H9 (cell line): Measurements from ENCODE around the gene ABHD5. TPM values are rescaled to one million over a fixed set of nuclear protein-coding genes. Genes with fewer than 3 reads are reported as not detected.

ENCODE experiments used
- DNase-seq: peaks from one replicate; pipeline ENCODE4 v3.0.0-alpha.2; 2017
- H2AFZ ChIP-seq: one replicate; pipeline ENCODE4 v1.6.1; 2013; ENCODE audit warnings: mild to moderate bottlenecking, low read length, control low read depth, moderate library complexity
- H2AK5ac ChIP-seq: 2 replicates; pipeline ENCODE4 v1.6.1; 2013; ENCODE audit warnings: low read length, control low read depth, mixed read lengths; ENCODE audit not compliant: insufficient read length
- H2BK120ac ChIP-seq: one replicate; pipeline ENCODE4 v1.6.1; 2013; ENCODE audit warnings: low read depth, mild to moderate bottlenecking, low read length, control low read depth, inconsistent platforms; ENCODE audit not compliant: poor library complexity, severe bottlenecking
- H2BK12ac ChIP-seq: 2 replicates; pipeline ENCODE4 v1.6.1; 2013; ENCODE audit warnings: low read length, control low read depth, mixed read lengths, low read depth; ENCODE audit not compliant: insufficient read length
- H2BK15ac ChIP-seq: 2 replicates; pipeline ENCODE4 v1.6.1; 2013; ENCODE audit warnings: low read depth, low read length, control low read depth
- H2BK20ac ChIP-seq: one replicate; pipeline ENCODE4 v1.6.1; 2013; ENCODE audit warnings: low read depth, mild to moderate bottlenecking, low read length, control low read depth, inconsistent platforms; ENCODE audit not compliant: poor library complexity, severe bottlenecking
- H2BK5ac ChIP-seq: 2 replicates; pipeline ENCODE4 v1.6.1; 2013; ENCODE audit warnings: low read length, control low read depth, mixed read lengths; ENCODE audit not compliant: insufficient read length
- H3K14ac ChIP-seq: 2 replicates; pipeline ENCODE4 v1.6.1; 2013; ENCODE audit warnings: low read length, control low read depth; ENCODE audit not compliant: insufficient read depth
- H3K18ac ChIP-seq: 2 replicates; pipeline ENCODE4 v1.6.1; 2013; ENCODE audit warnings: low read depth, mild to moderate bottlenecking, mixed read lengths, low read length, control low read depth; ENCODE audit not compliant: insufficient read length
- H3K23ac ChIP-seq: 2 replicates; pipeline ENCODE4 v1.6.1; 2013; ENCODE audit warnings: low read length, control low read depth, mixed read lengths, low read depth; ENCODE audit not compliant: insufficient read length
- H3K23me2 ChIP-seq: 2 replicates; pipeline ENCODE4 v1.6.1; 2013; ENCODE audit warnings: low read depth, mild to moderate bottlenecking, mixed read lengths, low read length, control low read depth; ENCODE audit not compliant: insufficient read length, poor library complexity, severe bottlenecking
- H3K27ac ChIP-seq: 2 replicates; pipeline ENCODE4 v1.5.1; 2013; ENCODE audit warnings: low read length, control low read depth, mixed read lengths, low read depth; ENCODE audit not compliant: insufficient read length
- H3K27me3 ChIP-seq: 2 replicates; pipeline ENCODE4 v1.6.1; 2013; ENCODE audit warnings: low read length, control low read depth, inconsistent platforms; ENCODE audit not compliant: insufficient read depth
- H3K4ac ChIP-seq: 2 replicates; pipeline ENCODE4 v1.6.1; 2013; ENCODE audit warnings: low read depth, mild to moderate bottlenecking, control low read depth, inconsistent platforms, low read length, moderate library complexity
- H3K4me1 ChIP-seq: 2 replicates; pipeline ENCODE4 v1.6.1; 2013; ENCODE audit warnings: low read length, control low read depth, inconsistent platforms; ENCODE audit not compliant: insufficient read depth
- H3K4me2 ChIP-seq: 2 replicates; pipeline ENCODE4 v1.6.1; 2013; ENCODE audit warnings: low read length, control low read depth, mixed read lengths; ENCODE audit not compliant: insufficient read length, insufficient read depth
- H3K56ac ChIP-seq: 2 replicates; pipeline ENCODE4 v1.6.1; 2013; ENCODE audit warnings: low read depth, mild to moderate bottlenecking, mixed read lengths, low read length, control low read depth; ENCODE audit not compliant: insufficient read length
- H3K79me1 ChIP-seq: 2 replicates; pipeline ENCODE4 v1.6.1; 2013; ENCODE audit warnings: low read depth, mild to moderate bottlenecking, moderate library complexity, low read length, control low read depth, inconsistent platforms; ENCODE audit not compliant: insufficient read depth, poor library complexity, severe bottlenecking
- H3K79me2 ChIP-seq: 2 replicates; pipeline ENCODE4 v1.6.1; 2013; ENCODE audit warnings: low read length, control low read depth, inconsistent platforms; ENCODE audit not compliant: insufficient read depth
- H3K9ac ChIP-seq: 2 replicates; pipeline ENCODE4 v1.6.1; 2013; ENCODE audit warnings: low read length, control low read depth, mixed read lengths; ENCODE audit not compliant: insufficient read length; ENCODE audit errors: extremely low read depth
- H3K9me3 ChIP-seq: one replicate; pipeline ENCODE4 v1.6.1; 2013; ENCODE audit warnings: low read depth, low read length, inconsistent platforms; ENCODE audit not compliant: control insufficient read depth
- H3T11ph ChIP-seq: one replicate; pipeline ENCODE4 v1.6.1; 2013; ENCODE audit warnings: mild to moderate bottlenecking, low read length, control low read depth, inconsistent platforms
- H4K20me1 ChIP-seq: one replicate; pipeline ENCODE4 v1.6.1; 2013; ENCODE audit not compliant: control insufficient read depth, insufficient read length, insufficient read depth
- H4K5ac ChIP-seq: 2 replicates; pipeline ENCODE4 v1.6.1; 2013; ENCODE audit warnings: low read depth, mild to moderate bottlenecking, mixed read lengths, low read length, control low read depth; ENCODE audit not compliant: insufficient read length
- H4K8ac ChIP-seq: replicated peaks from 2 replicates; pipeline ENCODE4 v1.6.1; 2013; ENCODE audit warnings: low read length, control low read depth, mixed read lengths, low read depth; ENCODE audit not compliant: insufficient read length
- H4K91ac ChIP-seq: 2 replicates; pipeline ENCODE4 v1.6.1; 2013; ENCODE audit warnings: low read depth, mild to moderate bottlenecking, moderate library complexity, mixed read lengths, low read length, control low read depth; ENCODE audit not compliant: insufficient read length
- H3K27ac Mint-ChIP-seq, 3 experiments: 2 replicates in 2 of 3; 3 replicates in 1 of 3; pipeline ENCODE4 v1.8.0; 2020 to 2021; ENCODE audit warnings: mixed read lengths in 3 of 3, mild to moderate bottlenecking in 1 of 3, moderate library complexity in 1 of 3
- H3K27me3 Mint-ChIP-seq: 2 replicates; pipeline ENCODE4 v1.8.0; 2021; ENCODE audit warnings: low read depth, mild to moderate bottlenecking, moderate library complexity, mixed read lengths
- H3K36me3 Mint-ChIP-seq, 3 experiments: 2 replicates in 2 of 3; 3 replicates in 1 of 3; pipeline ENCODE4 v1.8.0; 2020 to 2021; ENCODE audit warnings: low read depth in 3 of 3, mixed read lengths in 3 of 3; ENCODE audit not compliant: insufficient read depth in 1 of 3
- H3K4me1 Mint-ChIP-seq, 2 experiments: 2 replicates each; pipeline ENCODE4 v1.8.0; 2020; ENCODE audit warnings: mixed read lengths in 2 of 2
- H3K4me3 Mint-ChIP-seq, 2 experiments: 2 replicates in 1 of 2; 3 replicates in 1 of 2; pipeline ENCODE4 v1.8.0; 2020 to 2021; ENCODE audit warnings: mild to moderate bottlenecking in 2 of 2, mixed read lengths in 2 of 2, moderate library complexity in 1 of 2
- H3K9me3 Mint-ChIP-seq, 2 experiments: 2 replicates in 1 of 2; 3 replicates in 1 of 2; pipeline ENCODE4 v1.8.0; 2020; ENCODE audit warnings: mild to moderate bottlenecking in 2 of 2, mixed read lengths in 2 of 2, moderate library complexity in 1 of 2
- CTCF ChIP-seq: fragments of 200-600 bp; sonication (generic); conservative IDR thresholded peaks from 3 replicates; pipeline ENCODE4 v1.8.0; 2021; ENCODE audit warnings: antibody characterized with exemption, mild to moderate bottlenecking
- WGBS: extraction: QIAGEN DNeasy Blood & Tissue Kit; methylation state at CpG from one replicate; pipeline ENCODE4 v1.1.7; 2013; ENCODE audit warnings: missing lambda C conversion rate, low lambda C conversion rate, mixed read lengths; ENCODE audit not compliant: insufficient read length; ENCODE audit errors: extremely low coverage; 5-methylcytosine and 5-hydroxymethylcytosine counted together
- total RNA-seq: library from RNA; stranded (reverse); gene quantifications from 2 replicates; pipeline ENCODE4 v1.2.1, GENCODE V29; 2021

Gene ABHD5
- total RNA-seq, 1 experiment from 2014 or later: 13.1 TPM

GRCh38 chr3:43641306-43642114 lies 49.2 kb upstream of the ABHD5 start:
- no peaks in the 10 kb centered on the region; a peak in 1 of 7 replicates for H3K36me3 Mint-ChIP-seq
- no peak overlapping the region for H4K5ac ChIP-seq
- no peak overlapping the region for H2BK12ac ChIP-seq
- no peaks in the 10 kb centered on the region for H3K79me2 ChIP-seq
- no peak overlapping the region for H3K4ac ChIP-seq
- H3K27me3 Mint-ChIP-seq: no peaks in the 10 kb centered on the region
- H3K23ac ChIP-seq: no peak overlapping the region
- H3K27ac Mint-ChIP-seq: no peak overlapping the region
- no peak overlapping the region for H2AK5ac ChIP-seq
- DNase-seq: no peak
- H3K4me3 Mint-ChIP-seq: no peak overlapping the region
- H3K4me1 Mint-ChIP-seq: peaks cover 10 to 15% of the 10 kb centered on the region in 2 experiments
- H3K79me1 ChIP-seq: no peaks in the 10 kb centered on the region
- no peaks in the 10 kb centered on the region; the same call in 1 of the 2 replicates for H3K4me1 ChIP-seq
- H4K20me1 ChIP-seq: no peaks in the 10 kb centered on the region
- H3T11ph ChIP-seq: no peak overlapping the region
- H3K27ac ChIP-seq: no peak overlapping the region
- H2BK15ac ChIP-seq: no peak overlapping the region
- no peak overlapping the region for H2BK5ac ChIP-seq
- no peak overlapping the region for H2BK20ac ChIP-seq
- H3K23me2 ChIP-seq: no peaks in the 10 kb centered on the region
- no CpG with 5 or more reads among the region's 4 CpGs for WGBS
- no peak overlapping the region for H3K4me2 ChIP-seq
- no peaks in the 10 kb centered on the region for H3K27me3 ChIP-seq
- no peak overlapping the region for H3K9ac ChIP-seq
- no peak for TF ChIP-seq CTCF
- H3K14ac ChIP-seq: no peak overlapping the region
- no peak overlapping the region for H4K91ac ChIP-seq
- no peak overlapping the region for H2AFZ ChIP-seq
- H3K9me3 Mint-ChIP-seq: no peaks in the 10 kb centered on the region
- no peak overlapping the region for H4K8ac ChIP-seq
- H2BK120ac ChIP-seq: no peak overlapping the region
- H3K18ac ChIP-seq: no peak overlapping the region
- no peak overlapping the region for H3K56ac ChIP-seq
- H3K9me3 ChIP-seq: no peaks in the 10 kb centered on the region
